ENCODE measurements around the gene MFSD6L.

The MFSD6L gene

DNA sequence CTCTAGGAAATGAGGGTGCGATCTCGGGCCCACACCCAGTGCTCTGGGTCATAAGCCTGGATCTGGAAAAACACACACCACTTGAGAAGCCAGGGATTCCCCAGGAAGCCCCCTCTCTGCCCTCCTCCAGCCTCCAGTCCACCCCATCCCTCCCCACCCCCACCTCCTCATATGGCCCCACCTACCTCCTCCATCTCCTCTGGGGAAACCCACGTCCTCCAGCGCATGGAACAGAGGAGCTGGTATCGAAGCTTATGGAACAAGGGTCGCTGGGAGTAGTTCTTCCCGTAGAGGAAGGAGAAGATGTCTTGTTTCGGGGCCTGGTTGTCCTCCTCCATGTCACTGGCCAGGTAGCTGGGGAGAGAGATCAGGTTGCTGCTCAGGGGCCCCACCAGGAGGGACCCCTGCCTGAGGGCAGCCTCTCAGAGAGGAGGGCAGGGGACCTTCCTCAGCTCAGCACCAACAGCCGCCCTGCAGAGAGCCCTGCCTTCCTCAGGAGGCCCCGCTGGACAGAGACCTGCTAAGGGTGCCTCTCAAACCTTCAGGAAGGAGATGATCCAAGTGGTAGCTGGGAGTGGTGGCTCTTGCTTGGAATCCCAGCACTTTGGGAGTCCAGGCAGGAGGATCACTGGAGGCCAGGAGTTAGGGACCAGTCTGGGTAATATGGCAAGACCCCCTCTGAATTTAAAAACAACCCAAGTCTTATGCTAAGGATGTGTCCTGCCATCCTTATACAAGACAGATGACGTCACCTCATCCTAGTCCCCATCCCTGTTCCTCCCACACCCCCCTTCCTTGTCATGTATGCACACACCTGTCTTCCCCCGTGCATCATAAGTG, 45.8 kb downstream of the MFSD6L start:
- H3K9me3 ChIP-seq (ENCODE audit: control insufficient read depth, low read length), result no peaks in the 10 kb centered on the region
- H3K4me2 ChIP-seq (ENCODE audit: low read length), result no peak overlapping the region
- H3K36me3 ChIP-seq (ENCODE audit: control insufficient read depth, insufficient read depth, low read length), result no peaks in the 10 kb centered on the region
- H3K4me3 ChIP-seq (ENCODE audit: low read depth, low read length), result no peak overlapping the region
- H3K79me2 ChIP-seq, result no peaks in the 10 kb centered on the region
- TF ChIP-seq, protein P1, sequence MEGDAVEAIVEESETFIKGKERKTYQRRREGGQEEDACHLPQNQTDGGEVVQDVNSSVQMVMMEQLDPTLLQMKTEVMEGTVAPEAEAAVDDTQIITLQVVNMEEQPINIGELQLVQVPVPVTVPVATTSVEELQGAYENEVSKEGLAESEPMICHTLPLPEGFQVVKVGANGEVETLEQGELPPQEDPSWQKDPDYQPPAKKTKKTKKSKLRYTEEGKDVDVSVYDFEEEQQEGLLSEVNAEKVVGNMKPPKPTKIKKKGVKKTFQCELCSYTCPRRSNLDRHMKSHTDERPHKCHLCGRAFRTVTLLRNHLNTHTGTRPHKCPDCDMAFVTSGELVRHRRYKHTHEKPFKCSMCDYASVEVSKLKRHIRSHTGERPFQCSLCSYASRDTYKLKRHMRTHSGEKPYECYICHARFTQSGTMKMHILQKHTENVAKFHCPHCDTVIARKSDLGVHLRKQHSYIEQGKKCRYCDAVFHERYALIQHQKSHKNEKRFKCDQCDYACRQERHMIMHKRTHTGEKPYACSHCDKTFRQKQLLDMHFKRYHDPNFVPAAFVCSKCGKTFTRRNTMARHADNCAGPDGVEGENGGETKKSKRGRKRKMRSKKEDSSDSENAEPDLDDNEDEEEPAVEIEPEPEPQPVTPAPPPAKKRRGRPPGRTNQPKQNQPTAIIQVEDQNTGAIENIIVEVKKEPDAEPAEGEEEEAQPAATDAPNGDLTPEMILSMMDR (IDR thresholded peaks at IDR 0.05), result no peak
- H3K4me1 ChIP-seq, result no peaks in the 10 kb centered on the region
- H3K27me3 ChIP-seq (ENCODE audit: control insufficient read depth, insufficient read depth, low read length), result no peaks in the 10 kb centered on the region
- no peak overlapping the region for H3K9ac ChIP-seq
- H2AFZ ChIP-seq, result no peak overlapping the region
- no peak overlapping the region for H3K27ac ChIP-seq

DNA sequence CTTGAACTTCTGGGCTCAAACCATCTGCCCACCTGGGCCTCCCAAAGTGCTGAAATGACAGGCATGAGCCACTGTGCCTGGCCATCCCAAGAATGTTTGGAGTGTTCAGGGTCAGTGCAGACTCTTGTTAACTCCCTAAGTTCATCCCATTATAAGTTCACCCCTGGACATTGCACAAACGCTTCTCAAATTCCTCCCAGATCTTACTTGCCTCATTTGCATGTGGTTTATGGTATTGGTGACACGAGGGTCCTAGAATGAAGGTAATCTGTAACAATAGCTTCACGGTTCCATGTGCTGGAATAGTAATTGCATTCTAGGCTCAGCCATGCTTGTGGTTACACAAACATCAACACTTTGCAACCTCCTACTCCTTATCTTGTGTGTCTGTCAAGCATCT, 49.5 kb downstream of the MFSD6L start:
- TF ChIP-seq, protein P1 (IDR thresholded peaks at IDR 0.05), result no peak
- Histone ChIP-seq H3K4me3 (ENCODE audit: low read depth, low read length) (no peak overlapping the region), H3K27me3 (ENCODE audit: control insufficient read depth, insufficient read depth, low read length) (no peaks in the 10 kb centered on the region), H3K4me2 (ENCODE audit: low read length) (no peak overlapping the region), H3K9ac (no peak overlapping the region), H2AFZ (no peak overlapping the region), H3K27ac (no peak overlapping the region), H3K79me2 (no peaks in the 10 kb centered on the region), H3K4me1 (no peaks in the 10 kb centered on the region), H3K9me3 (ENCODE audit: control insufficient read depth, low read length) (no peaks in the 10 kb centered on the region), H3K36me3 (ENCODE audit: control insufficient read depth, insufficient read depth, low read length) (no peaks in the 10 kb centered on the region)

GRCh38 chr17:8747742-8748141, 51.4 kb downstream of the MFSD6L start:
- no peak overlapping the region for H3K4me2 ChIP-seq (ENCODE audit: low read length)
- H3K4me1 ChIP-seq, result no peaks in the 10 kb centered on the region
- H3K27me3 ChIP-seq (ENCODE audit: control insufficient read depth, insufficient read depth, low read length), result no peaks in the 10 kb centered on the region
- H3K27ac ChIP-seq, result no peak overlapping the region
- H2AFZ ChIP-seq, result no peak overlapping the region
- H3K9ac ChIP-seq, result no peak overlapping the region
- TF ChIP-seq, protein P1 (IDR thresholded peaks at IDR 0.05), result no peak
- H3K4me3 ChIP-seq (ENCODE audit: low read depth, low read length), result no peak overlapping the region
- H3K36me3 ChIP-seq (ENCODE audit: control insufficient read depth, insufficient read depth, low read length), result no peaks in the 10 kb centered on the region
- no peaks in the 10 kb centered on the region for H3K9me3 ChIP-seq (ENCODE audit: control insufficient read depth, low read length)
- H3K79me2 ChIP-seq, result no peaks in the 10 kb centered on the region
